Tibial artery (tissue), 4 donors: ENCODE results near the gene TBCC.

ENCODE experiments used
- DNase-seq, 2 donors: peaks; one replicate each; pipeline ENCODE4 v3.0.0-alpha.2; 2019
- H3K27ac ChIP-seq, 2 donors: fragments of 200-600 bp; sonication (generic) in 1 of 2; 1 replicate in 1 of 2; 2 replicates in 1 of 2; pipeline ENCODE4 v1.5.1; 2018 to 2019; ENCODE audit warnings: mild to moderate bottlenecking in 1 of 2
- H3K27me3 ChIP-seq, 2 donors: fragments of 200-600 bp; sonication (generic) in 1 of 2; one replicate each; pipeline versions ENCODE4 v1.5.1 to v1.6.0; 2016 to 2019
- H3K36me3 ChIP-seq, 3 donors: fragments of 200-600 bp; sonication (generic) in 2 of 3; one replicate each; pipeline ENCODE4 v1.5.1; 2016 to 2019; ENCODE audit warnings: mild to moderate bottlenecking in 2 of 3
- H3K4me1 ChIP-seq, 4 donors: fragments of 200-600 bp; sonication (generic) in 2 of 4; 1 replicate in 3 of 4; 2 replicates in 1 of 4; pipeline ENCODE4 v1.5.1; 2016 to 2019
- H3K4me3 ChIP-seq, 2 donors: fragments of 200-600 bp; sonication (generic) in 1 of 2; 1 replicate in 1 of 2; 2 replicates in 1 of 2; pipeline ENCODE4 v1.5.1; 2018 to 2019; ENCODE audit warnings: mild to moderate bottlenecking in 2 of 2
- H3K9me3 ChIP-seq, 3 donors: fragments of 200-600 bp; sonication (generic) in 1 of 3; one replicate each; pipeline ENCODE4 v1.5.1; 2016 to 2019
- intact Hi-C: fragments of 100-400 bp; cut with DNase I; formaldehyde crosslinking; loops from one replicate; pipeline ENCODE4 v1.15.0; 2023; ENCODE audit warnings: low total_unique reads
- TF ChIP-seq, protein P1 (sequence below), 2 experiments: fragments of 200-600 bp in 1 of 2; fragments of 450-650 bp in 1 of 2; IDR thresholded peaks; one replicate each; pipeline ENCODE4 v1.5.1; 2017 to 2019; ENCODE audit warnings: antibody characterized with exemption in 2 of 2, mild to moderate bottlenecking in 1 of 2, moderate library complexity in 1 of 2

TBCC gene

DNA sequence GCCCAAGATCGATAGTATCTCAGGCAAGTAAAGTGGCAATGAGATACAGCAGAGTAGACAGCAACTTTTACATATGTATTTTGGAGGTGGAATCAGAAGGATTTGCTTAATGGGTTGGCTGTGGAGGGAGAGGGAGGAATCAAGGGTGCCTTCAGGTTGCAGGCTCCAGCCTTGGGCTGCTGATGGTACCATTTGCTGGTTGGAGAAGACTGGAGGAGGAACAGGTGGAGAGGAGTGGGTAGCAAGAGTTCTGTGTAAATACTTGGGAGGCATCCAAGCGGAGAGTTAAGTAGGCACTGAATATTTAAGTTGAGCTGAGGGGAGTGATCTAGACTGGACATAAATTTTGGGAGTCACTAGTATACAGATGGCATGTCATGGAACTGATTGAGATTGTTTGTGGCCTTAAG lies 41.2 kb upstream of the TBCC start:
- H3K27me3 ChIP-seq: no peaks in the 10 kb centered on the region
- H3K4me3 ChIP-seq: no peak overlapping the region
- DNase-seq: no peak
- peaks cover 0 to 76% (median 50%) of the 10 kb centered on the region in 4 donors for H3K4me1 ChIP-seq
- no peaks in the 10 kb centered on the region for H3K9me3 ChIP-seq
- TF ChIP-seq, protein P1, sequence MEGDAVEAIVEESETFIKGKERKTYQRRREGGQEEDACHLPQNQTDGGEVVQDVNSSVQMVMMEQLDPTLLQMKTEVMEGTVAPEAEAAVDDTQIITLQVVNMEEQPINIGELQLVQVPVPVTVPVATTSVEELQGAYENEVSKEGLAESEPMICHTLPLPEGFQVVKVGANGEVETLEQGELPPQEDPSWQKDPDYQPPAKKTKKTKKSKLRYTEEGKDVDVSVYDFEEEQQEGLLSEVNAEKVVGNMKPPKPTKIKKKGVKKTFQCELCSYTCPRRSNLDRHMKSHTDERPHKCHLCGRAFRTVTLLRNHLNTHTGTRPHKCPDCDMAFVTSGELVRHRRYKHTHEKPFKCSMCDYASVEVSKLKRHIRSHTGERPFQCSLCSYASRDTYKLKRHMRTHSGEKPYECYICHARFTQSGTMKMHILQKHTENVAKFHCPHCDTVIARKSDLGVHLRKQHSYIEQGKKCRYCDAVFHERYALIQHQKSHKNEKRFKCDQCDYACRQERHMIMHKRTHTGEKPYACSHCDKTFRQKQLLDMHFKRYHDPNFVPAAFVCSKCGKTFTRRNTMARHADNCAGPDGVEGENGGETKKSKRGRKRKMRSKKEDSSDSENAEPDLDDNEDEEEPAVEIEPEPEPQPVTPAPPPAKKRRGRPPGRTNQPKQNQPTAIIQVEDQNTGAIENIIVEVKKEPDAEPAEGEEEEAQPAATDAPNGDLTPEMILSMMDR (IDR thresholded peaks at IDR 0.05): no peak
- intact Hi-C loops: no loop called here
- no peaks in the 10 kb centered on the region for H3K36me3 ChIP-seq
- peak overlapping the region; percentile 99 for H3K27ac ChIP-seq

GRCh38 chr6:42786525-42786985 lies 40.7 kb upstream of the TBCC start:
- Histone ChIP-seq H3K27ac (peak overlapping the region; percentile 99), H3K36me3 (no peaks in the 10 kb centered on the region), H3K4me1 (peaks cover 0 to 71% (median 48%) of the 10 kb centered on the region in 4 donors), H3K27me3 (no peaks in the 10 kb centered on the region), H3K4me3 (no peak overlapping the region), H3K9me3 (no peaks in the 10 kb centered on the region)
- intact Hi-C loops: no loop called here
- TF ChIP-seq, protein P1 (IDR thresholded peaks at IDR 0.05): peak in 1 of 2 experiments; percentile 2
- DNase-seq: no peak

DNA sequence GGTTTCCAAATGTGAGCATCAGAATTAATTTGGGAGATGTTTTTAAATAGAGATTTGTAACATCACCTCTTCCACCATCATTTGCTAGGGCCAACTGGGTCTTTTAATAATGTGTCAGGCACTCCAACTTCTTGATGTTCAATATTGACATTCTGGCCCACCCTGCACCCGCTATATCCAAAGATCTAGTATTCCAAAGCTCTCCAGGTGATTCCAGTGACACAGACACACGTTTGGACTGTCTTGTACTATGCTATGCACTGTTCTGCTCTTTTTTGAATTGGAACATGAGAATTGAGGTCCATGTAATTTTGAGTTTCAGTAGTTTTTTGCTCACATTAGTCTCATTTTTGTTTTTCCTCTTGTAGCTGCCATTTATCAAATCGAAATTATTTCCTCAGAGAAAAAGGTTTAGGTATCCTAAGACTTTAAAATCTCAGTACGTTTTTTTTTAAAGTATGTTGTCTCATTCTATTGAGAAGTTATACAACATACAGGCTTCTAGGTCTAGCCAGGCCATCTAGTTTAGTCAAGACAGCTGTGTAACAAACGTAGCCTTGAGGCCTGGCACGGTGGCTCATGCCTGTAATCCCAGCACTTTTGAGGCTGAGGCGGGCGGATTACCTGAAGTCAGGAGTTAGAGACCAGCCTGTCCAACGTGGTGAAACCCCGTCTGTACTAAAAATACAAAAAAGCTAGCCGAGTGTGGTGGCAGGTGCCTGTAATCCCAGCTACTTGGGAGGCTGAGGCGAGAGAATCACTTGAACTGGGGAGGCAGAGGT lies 39.0 kb upstream of the TBCC start:
- intact Hi-C loops: no loop called here
- no peak for DNase-seq
- H3K36me3 ChIP-seq: no peaks in the 10 kb centered on the region
- peaks cover 0 to 63% (median 43%) of the 10 kb centered on the region in 4 donors for H3K4me1 ChIP-seq
- peak overlapping the region; percentile 99 for H3K27ac ChIP-seq
- H3K4me3 ChIP-seq: peak overlapping the region; percentile 73 to 85
- H3K9me3 ChIP-seq: no peaks in the 10 kb centered on the region
- H3K27me3 ChIP-seq: no peaks in the 10 kb centered on the region
- TF ChIP-seq, protein P1 (IDR thresholded peaks at IDR 0.05): no peak

DNA sequence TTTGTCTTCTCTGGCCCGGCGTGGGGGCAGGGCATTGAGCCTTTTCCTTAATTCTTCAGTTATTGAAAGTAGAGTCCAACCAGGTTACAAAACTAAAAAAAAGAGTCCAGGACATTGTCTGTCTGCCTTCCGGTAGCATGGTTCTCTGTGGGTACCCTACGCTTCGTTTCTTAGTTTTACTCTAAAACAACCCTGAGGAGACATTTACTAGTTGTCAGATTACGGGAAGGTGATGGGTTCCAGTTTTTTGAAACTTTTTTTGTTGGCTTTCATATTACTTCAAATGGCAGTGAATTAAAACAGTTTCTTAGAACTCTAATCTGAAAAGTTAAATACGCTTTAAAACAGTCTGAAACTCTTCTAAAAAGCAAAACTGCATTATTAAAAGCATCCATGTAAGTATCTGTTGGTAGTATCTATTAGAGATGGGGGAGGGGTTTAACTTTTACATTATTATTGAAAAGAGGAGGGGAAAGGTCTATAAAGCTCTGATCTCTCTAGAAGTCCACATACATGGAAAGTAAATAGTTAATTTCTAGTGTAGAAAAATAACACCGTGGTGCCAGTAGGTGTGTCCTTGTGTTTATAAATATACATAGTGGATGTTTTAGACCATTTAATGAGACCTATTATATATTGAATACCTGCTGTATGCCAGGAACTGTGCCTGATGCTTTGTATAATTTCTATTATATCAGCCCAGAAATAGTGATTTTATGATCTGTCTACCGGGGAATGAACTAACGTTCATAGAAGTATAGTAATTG lies 38.2 kb upstream of the TBCC start:
- Histone ChIP-seq H3K4me1 (peaks cover 0 to 54% (median 34%) of the 10 kb centered on the region in 4 donors), H3K9me3 (no peaks in the 10 kb centered on the region), H3K4me3 (peak overlapping the region; percentile 73 to 85), H3K27ac (peak overlapping the region; percentile 99), H3K27me3 (no peaks in the 10 kb centered on the region), H3K36me3 (no peaks in the 10 kb centered on the region)
- TF ChIP-seq, protein P1 (IDR thresholded peaks at IDR 0.05): no peak
- intact Hi-C loops: loop anchor here (2.0 kb wide), 1 partner anchor 37 kb away; the partner anchor contains the start of gene TBCC
- no peak for DNase-seq

DNA sequence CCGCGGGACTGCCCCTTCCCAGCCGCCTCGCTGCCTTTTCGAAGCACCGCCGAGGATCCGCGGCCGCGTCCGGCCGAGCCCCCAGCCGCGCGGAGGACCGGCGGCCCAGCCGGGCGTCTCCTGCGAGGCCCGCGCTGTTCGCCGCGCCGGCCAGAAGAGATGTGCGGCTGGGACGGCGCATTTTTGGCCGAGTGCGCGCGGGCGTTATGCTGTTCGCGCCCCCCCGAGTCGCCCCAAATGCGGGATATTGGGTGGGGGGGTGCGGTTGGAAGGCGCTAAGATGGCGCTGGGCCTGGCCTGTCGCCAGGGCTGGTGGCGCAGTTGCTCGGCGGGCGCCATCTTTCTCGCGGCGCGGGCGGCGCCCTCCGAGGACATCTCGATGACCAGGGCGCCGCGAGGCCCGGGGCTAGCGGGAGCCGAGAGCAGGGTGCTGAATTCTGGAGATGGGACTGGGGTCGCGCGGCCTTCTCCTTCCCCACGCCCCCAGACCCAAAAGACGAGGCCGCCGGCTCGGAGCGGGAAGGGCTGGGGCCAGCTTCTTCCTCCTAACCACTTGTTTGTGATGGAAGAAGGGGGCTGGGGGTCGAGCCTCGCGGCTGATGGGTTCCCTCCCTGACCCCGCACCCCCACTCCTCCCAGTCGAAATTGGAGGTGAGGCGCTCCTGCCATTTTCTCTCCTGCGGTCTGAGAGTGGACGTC lies 37.4 kb upstream of the TBCC start:
- Histone ChIP-seq H3K27me3 (no peaks in the 10 kb centered on the region), H3K4me3 (peak overlapping the region; percentile 73 to 85), H3K27ac (peak overlapping the region; percentile 99), H3K9me3 (no peaks in the 10 kb centered on the region), H3K36me3 (no peaks in the 10 kb centered on the region), H3K4me1 (peaks cover 0 to 47% (median 27%) of the 10 kb centered on the region in 4 donors)
- intact Hi-C loops: loop anchor here (2.0 kb wide), 1 partner anchor 37 kb away; the partner anchor contains the start of gene TBCC
- TF ChIP-seq, protein P1 (IDR thresholded peaks at IDR 0.05): no peak
- peak; percentile 60 to 85 for DNase-seq
